ENCODE measurements around the gene TTYH3.
A peak's percentile ranks its signal among the peaks of the same experiment; 100 is the strongest.

TTYH3 gene

GRCh38 chr7:2659556-2660358 is 28.0 kb downstream of the TTYH3 start:
- Mint-ChIP-seq H3K4me3 (no peak overlapping the region), H3K27ac (no peak overlapping the region), H3K27me3 (no peaks in the 10 kb centered on the region), H3K4me1 (no peaks in the 10 kb centered on the region), H3K36me3 (no peaks in the 10 kb centered on the region), H3K9me3 (no peaks in the 10 kb centered on the region)

- H3K4me1 Mint-ChIP-seq = no peaks in the 10 kb centered on the region
- H3K36me3 Mint-ChIP-seq = no peaks in the 10 kb centered on the region
- no peaks in the 10 kb centered on the region for H3K27me3 Mint-ChIP-seq
- no peaks in the 10 kb centered on the region for H3K9me3 Mint-ChIP-seq
- H3K27ac Mint-ChIP-seq = no peak overlapping the region
- no peak overlapping the region for H3K4me3 Mint-ChIP-seq
These were observed 28.7 kb downstream of the TTYH3 start for GRCh38 chr7:2660359-2661095.

DNA sequence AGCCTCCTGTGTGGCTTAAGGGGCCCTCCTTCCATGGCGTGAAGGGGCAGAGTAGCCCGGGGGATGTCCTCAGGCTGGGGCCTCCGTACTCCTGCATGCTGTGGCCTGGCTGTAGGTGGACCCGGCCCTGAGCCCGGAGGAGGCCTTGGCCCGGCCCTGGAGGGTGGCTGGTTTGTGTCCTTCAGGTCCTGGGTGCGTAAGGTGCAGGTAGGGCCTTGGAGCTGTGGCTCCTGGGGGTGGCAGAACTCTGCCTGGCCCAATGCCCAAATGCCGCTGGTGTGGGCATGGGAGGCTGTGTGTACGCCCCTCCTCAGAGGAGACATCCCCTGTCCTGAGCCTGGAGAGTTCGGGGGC is 29.3 kb downstream of the TTYH3 start:
- Mint-ChIP-seq H3K4me1 (no peaks in the 10 kb centered on the region), H3K4me3 (no peak overlapping the region), H3K27ac (no peak overlapping the region), H3K36me3 (no peaks in the 10 kb centered on the region), H3K27me3 (no peaks in the 10 kb centered on the region), H3K9me3 (no peaks in the 10 kb centered on the region)

DNA sequence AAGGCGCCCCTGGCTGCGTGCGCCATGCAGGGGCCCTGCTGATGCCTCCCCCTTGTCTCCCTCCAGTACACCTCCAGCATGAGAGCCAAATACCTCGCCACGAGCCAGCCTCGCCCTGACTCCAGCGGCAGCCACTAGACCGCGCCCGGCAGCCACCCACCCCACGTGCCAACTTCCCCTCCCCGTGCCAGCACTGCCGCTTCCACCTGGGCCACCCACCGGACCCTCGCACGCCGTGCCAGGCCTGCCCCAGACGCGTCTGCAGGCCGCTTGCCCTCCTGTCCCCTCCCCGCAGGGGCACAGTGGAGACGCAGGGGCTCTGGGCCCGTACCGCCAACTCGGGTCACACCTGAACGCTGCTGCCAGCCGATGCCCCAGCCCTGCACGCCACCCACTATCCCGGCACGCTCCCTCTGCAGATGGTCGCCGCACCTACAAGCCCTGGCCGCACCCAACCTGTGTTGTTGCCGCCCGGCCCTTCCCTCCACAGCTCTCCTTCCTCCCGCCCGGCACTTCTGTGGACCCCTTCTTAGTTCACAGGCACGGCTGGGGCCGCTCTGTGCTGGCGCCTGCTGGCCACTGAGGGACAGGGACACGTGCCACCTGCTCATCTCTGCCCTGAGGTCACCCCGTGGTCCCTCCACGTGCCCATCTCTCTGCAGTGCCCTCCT is 30.0 kb downstream of the TTYH3 start:
- no peak overlapping the region for H3K4me3 Mint-ChIP-seq
- H3K27me3 Mint-ChIP-seq = no peaks in the 10 kb centered on the region
- no peak overlapping the region for H3K27ac Mint-ChIP-seq
- no peaks in the 10 kb centered on the region for H3K9me3 Mint-ChIP-seq
- H3K4me1 Mint-ChIP-seq = no peaks in the 10 kb centered on the region
- H3K36me3 Mint-ChIP-seq = no peaks in the 10 kb centered on the region

- H3K4me1 Mint-ChIP-seq = no peaks in the 10 kb centered on the region
- H3K9me3 Mint-ChIP-seq = no peaks in the 10 kb centered on the region
- no peaks in the 10 kb centered on the region for H3K36me3 Mint-ChIP-seq
- no peak overlapping the region for H3K4me3 Mint-ChIP-seq
- H3K27me3 Mint-ChIP-seq = no peaks in the 10 kb centered on the region
- no peak overlapping the region for H3K27ac Mint-ChIP-seq
These were observed 30.7 kb downstream of the TTYH3 start for GRCh38 chr7:2662273-2663120.

DNA sequence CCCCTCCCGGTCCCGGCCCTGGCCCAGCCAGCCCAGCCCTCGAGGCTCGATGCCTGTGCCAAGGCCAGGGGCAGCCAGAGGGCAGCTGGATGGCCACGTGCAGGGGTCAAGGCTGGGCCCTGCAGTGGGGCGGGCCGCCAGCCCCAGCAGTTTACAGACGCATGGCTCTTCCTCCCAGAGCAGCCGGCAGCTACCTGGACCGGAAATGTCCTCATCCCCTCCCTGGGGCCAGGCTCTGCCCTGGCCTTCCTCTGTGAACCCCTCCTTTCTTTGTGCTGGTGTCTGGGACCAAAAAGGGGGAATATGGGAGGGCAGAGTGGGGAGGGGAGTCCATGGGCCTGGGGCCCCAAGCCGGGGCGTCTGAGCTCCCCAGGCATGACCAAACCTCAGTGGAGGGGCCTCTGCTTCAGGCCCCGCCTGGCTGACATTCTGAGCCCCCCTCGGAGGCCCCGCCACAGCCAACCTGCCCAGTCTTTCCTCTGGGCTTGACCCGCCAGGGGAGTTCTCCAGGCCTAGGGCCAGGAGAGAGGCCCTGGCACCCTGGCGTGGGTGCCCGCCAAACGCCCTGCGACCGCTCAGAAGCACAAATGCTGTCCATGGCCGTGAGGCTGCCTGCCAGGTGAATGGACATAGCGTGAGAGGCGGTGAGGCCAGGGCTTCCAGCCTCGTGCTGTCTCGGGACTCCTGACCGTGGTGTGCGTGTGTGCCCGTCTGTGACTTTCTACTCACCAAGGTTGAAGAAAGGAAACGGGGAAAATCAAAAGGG is 31.5 kb downstream of the TTYH3 start:
- Mint-ChIP-seq H3K4me3 (no peak overlapping the region), H3K9me3 (no peaks in the 10 kb centered on the region), H3K36me3 (no peaks in the 10 kb centered on the region), H3K4me1 (no peaks in the 10 kb centered on the region), H3K27me3 (no peaks in the 10 kb centered on the region), H3K27ac (no peak overlapping the region)

DNA sequence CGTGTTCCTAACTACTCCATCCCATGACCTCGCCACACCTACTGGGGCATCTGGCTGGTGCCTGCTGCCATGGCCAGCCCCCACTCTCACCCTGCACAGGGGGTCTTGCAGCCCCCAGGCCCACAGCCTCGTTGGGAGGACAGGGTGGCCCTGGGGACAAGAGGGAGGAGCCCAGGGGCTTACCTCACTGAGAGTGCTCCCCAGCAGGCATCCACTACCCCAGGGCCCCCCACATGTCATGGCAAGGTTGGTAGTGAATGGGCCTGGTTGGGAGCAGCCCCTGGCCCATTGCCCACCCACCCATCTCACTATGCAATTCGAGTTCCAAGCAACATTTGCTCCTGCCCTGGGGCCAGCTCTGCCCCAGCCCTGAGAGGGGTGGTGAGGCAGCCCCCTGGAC is 32.2 kb downstream of the TTYH3 start:
- no peaks in the 10 kb centered on the region for H3K9me3 Mint-ChIP-seq
- no peak overlapping the region for H3K4me3 Mint-ChIP-seq
- H3K36me3 Mint-ChIP-seq = no peaks in the 10 kb centered on the region
- H3K27ac Mint-ChIP-seq = no peak overlapping the region
- H3K27me3 Mint-ChIP-seq = no peaks in the 10 kb centered on the region
- no peaks in the 10 kb centered on the region for H3K4me1 Mint-ChIP-seq

DNA sequence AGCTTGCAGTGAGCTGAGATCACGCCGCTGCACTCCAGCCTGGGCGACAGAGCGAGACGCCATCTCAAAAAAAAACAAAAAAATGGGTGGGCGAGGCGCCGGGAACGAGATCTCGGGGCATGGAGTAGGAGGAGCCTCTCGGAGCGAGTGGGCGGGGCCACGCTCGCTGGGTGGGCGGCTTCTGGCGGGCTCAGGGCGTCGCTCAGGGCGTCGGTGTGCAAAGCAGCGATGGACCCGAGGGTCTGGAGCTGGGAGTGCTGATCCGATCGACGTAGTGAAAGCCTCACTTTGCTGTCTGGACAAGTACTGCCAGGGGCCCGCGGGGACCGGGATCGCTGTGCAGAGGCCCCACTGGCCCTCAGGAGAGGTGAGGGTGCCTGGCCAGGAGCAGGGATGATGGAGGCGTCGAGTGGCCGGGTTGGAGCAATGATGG is 33.6 kb downstream of the TTYH3 start:
- no peak overlapping the region for H3K27ac Mint-ChIP-seq
- no peaks in the 10 kb centered on the region for H3K36me3 Mint-ChIP-seq
- peaks cover 3% of the 10 kb centered on the region for H3K27me3 Mint-ChIP-seq
- no peak overlapping the region for H3K4me3 Mint-ChIP-seq
- no peaks in the 10 kb centered on the region for H3K4me1 Mint-ChIP-seq
- no peaks in the 10 kb centered on the region for H3K9me3 Mint-ChIP-seq

GRCh38 chr7:2666155-2666554 is 34.4 kb downstream of the TTYH3 start:
- H3K27me3 Mint-ChIP-seq = peaks cover 3% of the 10 kb centered on the region
- H3K27ac Mint-ChIP-seq = no peak overlapping the region
- peaks cover 7% of the 10 kb centered on the region for H3K4me1 Mint-ChIP-seq
- no peaks in the 10 kb centered on the region for H3K9me3 Mint-ChIP-seq
- no peaks in the 10 kb centered on the region for H3K36me3 Mint-ChIP-seq
- H3K4me3 Mint-ChIP-seq = no peak overlapping the region

- no peaks in the 10 kb centered on the region for H3K9me3 Mint-ChIP-seq
- peaks cover 7% of the 10 kb centered on the region for H3K4me1 Mint-ChIP-seq
- H3K27ac Mint-ChIP-seq = no peak overlapping the region
- H3K27me3 Mint-ChIP-seq = peaks cover 3% of the 10 kb centered on the region
- no peaks in the 10 kb centered on the region for H3K36me3 Mint-ChIP-seq
- H3K4me3 Mint-ChIP-seq = no peak overlapping the region
These were observed 34.9 kb downstream of the TTYH3 start for GRCh38 chr7:2666588-2667250.

- Mint-ChIP-seq H3K9me3 (no peaks in the 10 kb centered on the region), H3K27ac (no peak overlapping the region), H3K4me3 (no peak overlapping the region), H3K4me1 (peaks cover 7% of the 10 kb centered on the region), H3K27me3 (peaks cover 3% of the 10 kb centered on the region), H3K36me3 (no peaks in the 10 kb centered on the region)
These were observed 36.1 kb downstream of the TTYH3 start for GRCh38 chr7:2667843-2668242.

DNA sequence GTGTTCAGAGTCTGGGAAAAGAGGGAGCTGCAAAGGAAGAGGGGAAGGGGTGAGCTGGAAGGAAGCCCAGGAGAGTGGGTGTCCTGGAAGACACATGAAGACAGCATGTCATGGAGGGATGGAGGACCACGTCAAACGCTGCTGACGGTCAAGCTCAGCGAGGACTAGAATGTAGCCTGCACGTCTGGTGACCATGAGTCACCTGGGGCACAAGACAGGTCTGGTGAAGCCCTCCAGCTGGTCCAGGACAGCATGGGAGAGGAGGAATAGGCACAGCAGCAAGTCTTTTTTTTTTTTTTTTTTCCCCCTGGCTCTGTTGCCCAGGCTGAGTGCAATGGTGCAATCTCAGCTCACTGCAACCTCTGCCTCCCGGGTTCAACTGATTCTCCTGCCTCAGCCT is 36.6 kb downstream of the TTYH3 start:
- H3K27me3 Mint-ChIP-seq = peaks cover 3% of the 10 kb centered on the region
- H3K4me3 Mint-ChIP-seq = no peak overlapping the region
- H3K27ac Mint-ChIP-seq = no peak overlapping the region
- peaks cover 7% of the 10 kb centered on the region for H3K4me1 Mint-ChIP-seq
- H3K36me3 Mint-ChIP-seq = no peaks in the 10 kb centered on the region
- H3K9me3 Mint-ChIP-seq = no peaks in the 10 kb centered on the region

DNA sequence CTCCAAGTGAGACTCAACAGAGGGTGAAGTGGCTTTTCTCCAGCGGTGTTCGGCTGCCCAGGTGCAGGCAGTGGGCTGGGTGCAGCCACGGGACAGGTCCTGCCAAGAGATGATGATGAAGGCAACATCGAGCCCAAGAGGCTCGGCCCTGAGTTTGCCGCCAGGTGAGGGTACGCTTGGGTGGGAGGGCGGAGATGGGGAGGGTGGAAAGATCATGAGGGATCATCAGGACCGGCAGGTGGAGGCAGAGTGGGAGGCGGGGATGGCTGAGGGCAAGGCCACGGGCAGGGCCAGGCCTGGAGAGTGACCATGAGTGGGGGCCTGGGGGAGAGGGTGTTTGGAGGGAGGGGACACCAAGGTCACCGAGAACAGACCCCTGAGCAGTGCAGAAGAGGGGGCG is 38.4 kb downstream of the TTYH3 start:
- no peaks in the 10 kb centered on the region for H3K36me3 Mint-ChIP-seq
- H3K27ac Mint-ChIP-seq = no peak overlapping the region
- H3K4me3 Mint-ChIP-seq = no peak overlapping the region
- peaks cover 3% of the 10 kb centered on the region for H3K27me3 Mint-ChIP-seq
- H3K9me3 Mint-ChIP-seq = no peaks in the 10 kb centered on the region
- H3K4me1 Mint-ChIP-seq = peaks cover 7% of the 10 kb centered on the region

GRCh38 chr7:2670720-2671391 is 39.1 kb downstream of the TTYH3 start:
- H3K27ac Mint-ChIP-seq = no peak overlapping the region
- H3K4me3 Mint-ChIP-seq = peak overlapping the region; percentile 42
- H3K27me3 Mint-ChIP-seq = peaks cover 3% of the 10 kb centered on the region
- H3K4me1 Mint-ChIP-seq = peaks cover 7% of the 10 kb centered on the region
- H3K9me3 Mint-ChIP-seq = no peaks in the 10 kb centered on the region
- H3K36me3 Mint-ChIP-seq = no peaks in the 10 kb centered on the region

Data from activated naive CD4-positive, alpha-beta T cell treated with anti-CD3 and anti-CD28 coated beads, Interleukin-2, amount 50 U/mL, for 24 hours (primary cell).